Measurements from ENCODE around the gene KRT27. TPM values are rescaled to one million over a fixed set of nuclear protein-coding genes. Genes with fewer than 3 reads are reported as not detected.

Gene KRT27
- total RNA-seq, 1 donor from 2014 or later = not detected

DNA sequence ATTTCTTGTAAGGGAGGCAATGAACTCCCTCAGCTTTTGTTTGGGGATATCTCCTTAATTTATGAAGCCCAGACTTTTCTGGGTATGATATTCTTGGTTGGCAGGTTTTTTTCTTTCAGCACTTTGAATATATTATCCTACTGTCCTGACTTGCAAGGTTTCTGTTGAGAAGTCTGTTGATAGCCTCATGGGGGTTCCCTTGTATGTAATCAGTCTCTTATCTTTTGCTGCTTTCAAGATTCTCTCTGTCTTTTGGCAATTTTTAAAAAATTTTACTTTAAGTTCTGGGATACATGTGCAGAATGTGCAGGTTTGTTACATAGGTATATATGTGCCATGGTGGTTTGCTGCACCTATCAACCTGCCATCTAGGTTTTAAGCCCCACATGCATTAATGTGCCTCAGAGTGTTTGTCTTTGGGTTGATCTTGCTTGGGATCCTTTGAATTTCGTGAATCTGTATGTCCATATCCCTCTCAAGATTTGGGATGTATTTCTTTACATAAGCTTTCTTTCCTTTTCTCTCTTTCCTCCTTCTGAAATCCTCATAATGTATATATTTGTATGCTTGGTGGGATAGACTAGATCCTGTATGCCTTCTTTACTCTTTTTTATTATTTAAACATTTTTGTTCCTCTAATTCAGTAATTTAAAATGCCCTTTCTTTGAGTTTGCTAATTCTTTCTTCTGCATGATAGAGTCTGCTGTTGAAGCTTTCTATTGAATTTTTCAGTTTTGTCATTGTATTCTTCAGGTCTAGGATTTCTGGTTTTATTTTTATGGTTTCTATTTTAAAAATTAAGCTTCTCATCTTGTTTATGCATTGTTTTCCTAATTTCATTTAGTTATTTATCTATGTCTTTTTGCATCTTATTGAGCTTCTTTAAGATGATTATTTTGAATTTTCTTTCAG is 22.0 kb downstream of the KRT27 start:
- Histone ChIP-seq H3K4me3 (ENCODE audit: insufficient read depth, low read depth, low read length) (no peak overlapping the region), H3K27me3 (ENCODE audit: insufficient read depth, low read length) (no peaks in the 10 kb centered on the region), H3K79me2 (ENCODE audit: insufficient read depth, low read length) (no peaks in the 10 kb centered on the region), H4K20me1 (ENCODE audit: insufficient read depth, low read length) (no peaks in the 10 kb centered on the region), H2AFZ (ENCODE audit: low read depth, low read length) (no peak overlapping the region), H3K4me1 (ENCODE audit: insufficient read depth, low read length) (no peaks in the 10 kb centered on the region), H3K4me2 (ENCODE audit: low read length) (no peak overlapping the region), H3K9ac (ENCODE audit: low read length) (no peak overlapping the region), H3K36me3 (ENCODE audit: insufficient read depth, low read length) (no peaks in the 10 kb centered on the region), H3K27ac (ENCODE audit: low read depth, low read length) (no peak overlapping the region), H3K9me3 (ENCODE audit: insufficient read depth, low read depth, low read length) (peaks cover 12% of the 10 kb centered on the region)
- H3K4me1 Mint-ChIP-seq (ENCODE audit: low read depth, unreplicated experiment) = no peaks in the 10 kb centered on the region
- no peaks in the 10 kb centered on the region for H3K27me3 Mint-ChIP-seq (ENCODE audit: low read depth, unreplicated experiment)
- peaks cover 25% of the 10 kb centered on the region for H3K9me3 Mint-ChIP-seq (ENCODE audit: unreplicated experiment)
- DNase-seq (ENCODE audit: low read depth) = no peak
- no peak overlapping the region for H3K4me3 Mint-ChIP-seq (ENCODE audit: unreplicated experiment)
- TF ChIP-seq, protein P1, sequence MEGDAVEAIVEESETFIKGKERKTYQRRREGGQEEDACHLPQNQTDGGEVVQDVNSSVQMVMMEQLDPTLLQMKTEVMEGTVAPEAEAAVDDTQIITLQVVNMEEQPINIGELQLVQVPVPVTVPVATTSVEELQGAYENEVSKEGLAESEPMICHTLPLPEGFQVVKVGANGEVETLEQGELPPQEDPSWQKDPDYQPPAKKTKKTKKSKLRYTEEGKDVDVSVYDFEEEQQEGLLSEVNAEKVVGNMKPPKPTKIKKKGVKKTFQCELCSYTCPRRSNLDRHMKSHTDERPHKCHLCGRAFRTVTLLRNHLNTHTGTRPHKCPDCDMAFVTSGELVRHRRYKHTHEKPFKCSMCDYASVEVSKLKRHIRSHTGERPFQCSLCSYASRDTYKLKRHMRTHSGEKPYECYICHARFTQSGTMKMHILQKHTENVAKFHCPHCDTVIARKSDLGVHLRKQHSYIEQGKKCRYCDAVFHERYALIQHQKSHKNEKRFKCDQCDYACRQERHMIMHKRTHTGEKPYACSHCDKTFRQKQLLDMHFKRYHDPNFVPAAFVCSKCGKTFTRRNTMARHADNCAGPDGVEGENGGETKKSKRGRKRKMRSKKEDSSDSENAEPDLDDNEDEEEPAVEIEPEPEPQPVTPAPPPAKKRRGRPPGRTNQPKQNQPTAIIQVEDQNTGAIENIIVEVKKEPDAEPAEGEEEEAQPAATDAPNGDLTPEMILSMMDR (IDR thresholded peaks at IDR 0.05; ENCODE audit: insufficient read depth, low read depth, low read length) = no peak
- no peak for TF ChIP-seq EZH2 (IDR thresholded peaks at IDR 0.05; ENCODE audit: insufficient read depth, low read length)
- no peak for FAIRE-seq
- no peak overlapping the region for H3K27ac Mint-ChIP-seq (ENCODE audit: unreplicated experiment)
- peaks cover 2% of the 10 kb centered on the region for H3K36me3 Mint-ChIP-seq (ENCODE audit: low read depth, unreplicated experiment)

DNA sequence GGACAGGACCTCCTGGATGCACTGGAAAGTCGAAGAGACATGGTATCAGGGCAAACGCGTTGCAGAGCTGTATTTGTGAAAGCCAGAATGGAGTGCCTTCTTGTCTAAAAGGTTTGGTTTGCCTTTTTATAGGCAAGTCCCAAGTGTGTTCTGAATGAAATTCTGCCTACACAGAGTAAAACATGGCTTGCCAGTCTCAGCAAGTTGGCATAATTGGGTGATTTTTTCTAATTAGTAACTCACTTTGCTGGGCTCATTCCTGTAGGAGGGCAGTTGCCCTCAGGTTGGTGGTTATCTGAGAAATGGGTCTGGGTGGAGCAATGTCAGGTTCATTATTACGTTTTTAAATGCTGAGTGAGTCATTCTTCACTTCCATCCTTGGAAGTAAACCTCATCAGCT is 27.1 kb downstream of the KRT27 start, which contains the start of gene KRT25:
Gene KRT25, minus strand, starts transcription at position 101 of the 400 bp plus-strand sequence. Its CDS starts 60 bp downstream, at position 41.
- peaks cover 9% of the 10 kb centered on the region for H3K27me3 ChIP-seq (ENCODE audit: insufficient read depth, low read length)
- no peaks in the 10 kb centered on the region for H3K9me3 ChIP-seq (ENCODE audit: insufficient read depth, low read depth, low read length)
- no peaks in the 10 kb centered on the region for H3K4me1 Mint-ChIP-seq (ENCODE audit: low read depth, unreplicated experiment)
- no peak for TF ChIP-seq EZH2 (IDR thresholded peaks at IDR 0.05; ENCODE audit: insufficient read depth, low read length)
- TF ChIP-seq, protein P1 (IDR thresholded peaks at IDR 0.05; ENCODE audit: insufficient read depth, low read depth, low read length) = no peak
- no peaks in the 10 kb centered on the region for H4K20me1 ChIP-seq (ENCODE audit: insufficient read depth, low read length)
- no peak for DNase-seq (ENCODE audit: low read depth)
- H3K4me2 ChIP-seq (ENCODE audit: low read length) = no peak within 1 kb of the TSS
- H3K4me3 ChIP-seq (ENCODE audit: insufficient read depth, low read depth, low read length) = no peak within 1 kb of the TSS
- H3K4me3 Mint-ChIP-seq (ENCODE audit: unreplicated experiment) = no peak within 1 kb of the TSS
- FAIRE-seq = no peak
- H3K27ac ChIP-seq (ENCODE audit: low read depth, low read length) = no peak within 1 kb of the TSS
- H3K27ac Mint-ChIP-seq (ENCODE audit: unreplicated experiment) = no peak within 1 kb of the TSS
- no peaks in the 10 kb centered on the region for H3K36me3 ChIP-seq (ENCODE audit: insufficient read depth, low read length)
- no peaks in the 10 kb centered on the region for H3K79me2 ChIP-seq (ENCODE audit: insufficient read depth, low read length)
- H3K36me3 Mint-ChIP-seq (ENCODE audit: low read depth, unreplicated experiment) = no peaks in the 10 kb centered on the region
- no peaks in the 10 kb centered on the region for H3K4me1 ChIP-seq (ENCODE audit: insufficient read depth, low read length)
- peaks cover 8% of the 10 kb centered on the region for H3K9me3 Mint-ChIP-seq (ENCODE audit: unreplicated experiment)
- no peak within 1 kb of the TSS for H3K9ac ChIP-seq (ENCODE audit: low read length)
- peaks cover 3% of the 10 kb centered on the region for H3K27me3 Mint-ChIP-seq (ENCODE audit: low read depth, unreplicated experiment)
- H2AFZ ChIP-seq (ENCODE audit: low read depth, low read length) = no peak within 1 kb of the TSS

DNA sequence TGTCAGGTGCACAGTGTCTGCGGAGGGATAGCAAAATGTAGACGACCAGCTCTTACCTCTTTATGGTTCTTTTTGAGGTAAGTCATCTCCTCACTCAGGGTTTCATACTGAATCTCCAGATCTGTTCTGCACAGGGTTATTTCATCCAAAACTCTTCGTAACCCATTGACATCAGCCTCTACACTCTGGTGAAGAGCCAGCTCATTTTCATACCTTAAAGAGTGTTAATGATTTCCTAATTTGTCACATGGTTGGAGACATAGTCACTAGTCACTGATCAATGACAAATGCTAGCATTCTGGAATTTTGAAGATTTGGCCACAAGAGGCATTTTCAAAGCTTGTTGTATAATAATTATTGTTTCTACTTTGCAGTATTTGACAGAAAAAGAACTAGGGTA is 28.5 kb downstream of the KRT27 start:
- H3K4me3 ChIP-seq (ENCODE audit: insufficient read depth, low read depth, low read length) = no peak overlapping the region
- H3K9me3 Mint-ChIP-seq (ENCODE audit: unreplicated experiment) = peaks cover 4% of the 10 kb centered on the region
- H3K27ac Mint-ChIP-seq (ENCODE audit: unreplicated experiment) = no peak overlapping the region
- no peaks in the 10 kb centered on the region for H3K4me1 ChIP-seq (ENCODE audit: insufficient read depth, low read length)
- H4K20me1 ChIP-seq (ENCODE audit: insufficient read depth, low read length) = no peaks in the 10 kb centered on the region
- H3K27me3 ChIP-seq (ENCODE audit: insufficient read depth, low read length) = peaks cover 13% of the 10 kb centered on the region
- DNase-seq (ENCODE audit: low read depth) = no peak
- no peak overlapping the region for H3K9ac ChIP-seq (ENCODE audit: low read length)
- no peak overlapping the region for H3K27ac ChIP-seq (ENCODE audit: low read depth, low read length)
- no peaks in the 10 kb centered on the region for H3K79me2 ChIP-seq (ENCODE audit: insufficient read depth, low read length)
- H3K36me3 ChIP-seq (ENCODE audit: insufficient read depth, low read length) = no peaks in the 10 kb centered on the region
- H3K4me1 Mint-ChIP-seq (ENCODE audit: low read depth, unreplicated experiment) = no peaks in the 10 kb centered on the region
- no peak for FAIRE-seq
- H3K4me3 Mint-ChIP-seq (ENCODE audit: unreplicated experiment) = no peak overlapping the region
- TF ChIP-seq EZH2 (IDR thresholded peaks at IDR 0.05; ENCODE audit: insufficient read depth, low read length) = no peak
- TF ChIP-seq, protein P1 (IDR thresholded peaks at IDR 0.05; ENCODE audit: insufficient read depth, low read depth, low read length) = no peak
- no peak overlapping the region for H2AFZ ChIP-seq (ENCODE audit: low read depth, low read length)
- H3K36me3 Mint-ChIP-seq (ENCODE audit: low read depth, unreplicated experiment) = no peaks in the 10 kb centered on the region
- H3K4me2 ChIP-seq (ENCODE audit: low read length) = no peak overlapping the region
- no peaks in the 10 kb centered on the region for H3K9me3 ChIP-seq (ENCODE audit: insufficient read depth, low read depth, low read length)
- H3K27me3 Mint-ChIP-seq (ENCODE audit: low read depth, unreplicated experiment) = peaks cover 3% of the 10 kb centered on the region
